Activated CD4-positive, alpha-beta T cell treated with anti-CD3 and anti-CD28 coated beads, Interleukin-2, amount 50 U/mL, for 16 hours (primary cell): ENCODE data around the gene SMG6.

Source experiments
- DNase-seq: peaks from one replicate; pipeline ENCODE4 v3.0.0-alpha.2; 2020

Gene SMG6

DNA sequence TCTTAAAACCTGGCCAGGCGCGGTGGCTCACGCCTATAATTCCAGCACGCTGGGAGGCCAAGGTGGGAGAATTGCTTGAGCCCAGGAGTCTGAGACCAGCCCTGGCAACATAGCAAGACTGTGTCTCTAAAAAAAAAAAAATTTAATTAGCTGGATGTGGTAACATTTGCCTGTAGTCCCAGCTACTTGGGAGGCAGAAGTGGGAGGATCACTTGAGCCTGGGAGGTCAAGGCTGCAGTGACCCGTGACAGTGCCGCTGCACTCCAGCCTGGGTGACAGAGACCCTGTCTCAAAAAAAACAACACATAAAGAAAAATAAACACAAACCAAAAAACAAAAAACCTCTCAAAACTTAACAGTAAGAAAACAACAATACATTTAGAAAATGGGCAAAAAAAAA is 106.3 kb downstream of the SMG6 start:
- DNase-seq = no peak

GRCh38 chr17:2195729-2196128 is 107.9 kb downstream of the SMG6 start:
- DNase-seq = peak; percentile 39

DNA sequence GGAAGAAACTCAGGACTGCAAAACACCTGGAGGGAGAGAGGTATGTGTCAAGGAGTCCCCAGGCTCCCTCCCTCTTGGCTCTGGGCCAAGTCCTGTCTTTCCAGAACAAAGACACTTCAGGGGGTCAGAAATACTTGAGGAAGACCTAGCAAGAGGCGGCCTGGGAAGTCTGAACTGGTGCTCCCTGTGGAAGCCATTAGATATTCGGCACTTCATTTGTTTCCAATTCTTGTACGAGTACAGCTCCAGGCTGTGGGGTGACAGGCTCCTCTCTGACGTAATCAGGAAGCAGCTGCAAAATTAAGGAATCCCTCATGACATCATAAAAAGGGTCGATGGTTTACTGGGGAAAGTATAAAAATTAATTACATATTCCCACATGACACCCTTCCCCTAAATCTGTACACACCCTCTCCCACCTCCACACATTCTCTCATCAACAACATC is 108.7 kb downstream of the SMG6 start:
- no peak for DNase-seq

DNA sequence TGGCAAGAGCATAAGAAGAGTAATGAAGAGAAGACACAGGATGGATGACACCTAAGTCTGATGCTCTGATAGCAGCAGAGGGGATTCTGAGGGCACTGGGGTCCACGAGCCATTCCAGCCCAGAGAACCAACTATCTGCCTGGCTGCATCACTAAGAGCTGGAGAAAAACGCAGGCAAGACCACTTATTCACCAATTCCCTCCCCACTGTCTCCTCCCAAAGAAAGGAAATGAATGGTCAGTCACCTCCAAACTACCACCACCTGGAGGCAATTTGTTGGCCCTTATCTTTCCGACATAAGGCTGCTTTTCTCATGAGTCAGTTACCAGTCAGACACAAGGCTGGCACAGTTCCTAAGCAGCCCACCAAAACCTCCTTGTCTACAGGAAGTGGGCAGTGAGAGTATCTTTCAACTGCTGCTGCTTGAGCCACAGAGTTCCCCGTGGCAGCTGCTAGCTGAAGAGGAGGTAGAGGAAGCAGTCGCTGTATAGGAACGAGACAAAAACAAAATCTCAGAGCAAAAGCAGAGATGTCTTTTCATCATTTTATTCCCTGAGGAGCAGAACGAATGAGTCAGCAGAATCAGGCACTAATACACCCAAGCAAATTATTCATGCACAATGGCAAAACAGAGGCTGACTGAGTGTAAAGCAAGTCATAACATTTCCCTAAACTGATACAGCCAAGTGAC is 111.1 kb downstream of the SMG6 start:
- DNase-seq = peak; percentile 50

DNA sequence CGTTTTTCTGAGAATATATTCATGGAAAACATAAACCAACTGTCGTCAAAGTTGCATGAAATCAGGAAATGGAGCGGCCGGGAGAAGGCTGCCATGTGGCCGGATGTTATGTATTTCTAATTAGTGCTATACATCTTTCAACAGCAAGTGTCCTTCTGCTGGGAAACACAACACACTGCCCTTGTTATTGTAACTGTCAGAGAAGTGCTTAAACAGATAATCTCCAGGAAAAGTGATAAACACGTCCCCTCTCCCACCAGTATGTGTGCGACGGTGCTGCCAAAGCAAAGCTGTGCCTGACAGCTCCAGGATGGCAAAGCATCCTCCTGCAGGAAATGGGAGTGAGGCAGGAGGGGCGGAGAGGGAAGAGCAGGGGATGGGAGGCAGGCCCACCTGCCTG is 111.8 kb downstream of the SMG6 start:
- DNase-seq = no peak

GRCh38 chr17:2191227-2191626 is 112.4 kb downstream of the SMG6 start:
- DNase-seq = no peak

- DNase-seq = no peak
These were observed 113.6 kb downstream of the SMG6 start for GRCh38 chr17:2190014-2190413.

DNA sequence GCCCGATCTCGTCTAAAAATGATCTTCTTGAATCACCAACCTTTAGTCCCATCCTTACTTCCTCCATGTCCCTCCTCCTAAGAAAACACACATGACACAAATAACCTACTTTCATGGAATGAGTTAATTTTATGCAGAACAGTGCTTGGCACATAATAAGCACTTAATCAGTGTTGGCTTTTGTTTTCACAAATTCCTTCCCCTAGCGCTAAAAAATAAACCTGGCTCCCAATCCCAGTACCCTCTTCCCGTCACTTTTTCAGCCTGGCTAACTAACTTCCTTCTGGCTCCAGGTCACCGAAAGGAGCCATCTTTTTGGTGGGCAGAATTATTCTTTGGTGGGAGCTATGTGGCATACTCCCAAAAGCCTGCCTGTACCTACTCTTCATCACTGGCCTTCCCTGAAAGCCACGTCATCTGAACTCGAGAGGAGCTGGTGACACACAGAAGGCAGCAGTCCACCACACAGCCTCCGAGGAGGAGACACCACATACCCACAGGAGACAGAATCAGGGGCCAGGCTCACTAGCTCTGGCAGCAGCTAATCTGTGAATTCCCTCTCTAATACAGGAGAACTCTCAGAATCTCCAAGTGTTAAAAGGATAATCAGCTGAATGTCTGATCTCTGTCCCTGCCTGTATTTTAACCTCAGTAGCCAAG is 114.5 kb downstream of the SMG6 start:
- no peak for DNase-seq

DNA sequence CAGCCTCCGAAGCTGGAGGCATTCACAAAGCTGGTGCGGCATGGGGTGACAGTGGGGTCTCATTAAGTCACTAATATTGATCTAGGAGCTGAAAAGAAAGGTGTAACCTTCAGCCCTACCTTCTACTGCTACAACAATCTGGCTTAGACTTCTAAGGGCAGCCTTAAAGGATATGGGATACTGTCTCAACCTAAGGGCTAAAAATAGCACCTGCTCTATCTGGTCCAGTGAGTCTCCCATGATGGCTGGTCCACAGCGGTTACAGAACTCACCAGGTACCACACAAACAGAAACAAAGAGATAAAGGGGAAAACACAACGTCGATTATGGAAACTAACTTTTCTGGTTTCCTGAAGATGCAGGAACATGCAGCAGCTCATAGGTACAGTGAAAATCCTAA is 115.8 kb downstream of the SMG6 start:
- no peak for DNase-seq

DNA sequence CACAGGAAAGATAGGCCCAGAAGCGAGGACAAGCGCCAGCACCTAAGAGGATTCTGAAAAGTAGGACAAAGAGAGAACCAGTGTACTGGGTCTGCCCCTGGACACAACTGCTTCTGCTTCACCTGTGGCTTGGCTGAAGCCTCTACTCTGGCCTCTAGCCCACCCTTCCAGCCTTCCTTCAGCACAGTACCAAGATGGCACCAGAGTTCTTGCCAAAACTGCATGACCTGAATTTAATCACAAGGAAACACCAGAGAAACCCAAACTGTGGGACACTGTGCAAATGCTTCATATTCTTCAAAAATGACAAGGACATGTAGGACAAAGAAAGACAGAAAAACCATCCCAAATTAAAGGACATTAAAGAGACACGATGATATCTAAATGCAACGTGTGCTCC is 116.6 kb downstream of the SMG6 start:
- DNase-seq = no peak

DNA sequence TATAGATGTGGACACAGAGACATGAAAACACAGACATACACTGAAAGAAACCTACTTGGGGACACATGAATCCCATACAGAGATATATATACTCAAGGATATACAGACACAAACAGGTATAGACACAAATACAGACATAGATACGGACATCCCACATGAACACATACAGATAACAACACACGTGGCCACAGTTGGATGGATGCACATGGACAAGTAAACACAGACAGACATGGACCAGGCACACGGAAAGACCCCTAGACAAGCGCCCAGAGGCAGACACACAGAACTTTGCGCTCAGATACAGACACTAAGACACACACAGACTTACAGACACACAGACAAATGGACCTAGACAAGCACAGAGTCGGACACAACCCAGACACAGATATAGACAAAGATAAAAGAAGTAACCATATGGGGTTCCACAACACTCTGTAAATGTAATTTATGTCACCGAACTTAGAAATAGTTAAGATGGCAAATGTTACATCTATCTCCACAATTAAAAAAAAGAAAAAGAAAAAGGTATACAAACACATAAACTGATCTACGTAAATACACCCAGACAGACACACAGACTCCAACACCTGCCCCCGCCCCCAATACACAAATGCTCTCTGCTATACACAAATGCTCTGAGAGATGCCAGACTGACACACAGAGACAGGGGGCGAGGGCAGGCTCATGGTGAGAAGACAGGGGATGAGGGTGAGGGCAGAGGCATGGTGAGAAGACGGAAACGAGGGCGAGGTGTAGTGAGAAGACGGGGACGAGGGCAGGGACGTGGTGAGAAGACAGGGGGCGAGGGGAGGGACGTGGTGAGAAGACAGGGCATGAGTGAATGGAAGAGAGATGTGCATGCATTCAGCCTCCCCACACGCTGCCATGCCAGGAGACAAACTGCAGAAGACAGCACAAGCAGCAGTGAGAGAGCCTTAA is 118.3 kb downstream of the SMG6 start:
- DNase-seq = no peak

- DNase-seq = no peak
These were observed 120.2 kb downstream of the SMG6 start for GRCh38 chr17:2183346-2183745.

GRCh38 chr17:2181897-2182448 is 121.6 kb downstream of the SMG6 start:
- no peak for DNase-seq

DNA sequence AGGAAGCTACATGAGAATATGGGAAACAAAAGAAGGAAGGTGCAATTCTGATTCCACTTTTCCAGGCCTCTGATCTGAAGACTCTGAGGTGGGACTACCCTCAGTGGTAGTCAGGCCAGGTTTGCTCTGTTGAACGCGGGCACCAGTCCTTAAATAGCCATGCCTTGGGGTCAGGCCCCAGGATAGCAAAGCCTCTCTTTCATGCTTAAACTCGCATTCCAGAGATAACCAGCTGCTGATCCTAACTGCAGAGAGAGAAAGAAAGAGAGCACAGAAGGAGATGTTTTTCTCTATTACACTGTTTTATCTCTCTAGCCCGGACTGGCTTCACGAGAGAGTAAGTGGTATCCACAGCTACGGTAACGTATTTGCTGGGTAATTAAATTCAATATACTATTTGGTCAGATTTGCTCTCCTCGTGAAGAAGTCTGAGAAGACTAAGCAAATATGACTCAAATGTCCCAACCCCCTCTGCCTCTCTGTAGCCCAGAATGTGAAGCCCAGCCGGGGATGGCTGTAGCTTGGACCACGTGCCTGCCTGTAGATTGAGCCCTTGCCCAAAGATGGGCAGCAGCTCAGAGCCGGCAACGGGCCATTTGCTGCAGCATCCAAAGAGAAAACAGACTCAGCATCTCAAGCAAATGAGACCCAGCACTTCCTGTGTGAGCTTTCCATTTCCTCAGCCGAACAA is 122.2 kb downstream of the SMG6 start:
- no peak for DNase-seq

DNA sequence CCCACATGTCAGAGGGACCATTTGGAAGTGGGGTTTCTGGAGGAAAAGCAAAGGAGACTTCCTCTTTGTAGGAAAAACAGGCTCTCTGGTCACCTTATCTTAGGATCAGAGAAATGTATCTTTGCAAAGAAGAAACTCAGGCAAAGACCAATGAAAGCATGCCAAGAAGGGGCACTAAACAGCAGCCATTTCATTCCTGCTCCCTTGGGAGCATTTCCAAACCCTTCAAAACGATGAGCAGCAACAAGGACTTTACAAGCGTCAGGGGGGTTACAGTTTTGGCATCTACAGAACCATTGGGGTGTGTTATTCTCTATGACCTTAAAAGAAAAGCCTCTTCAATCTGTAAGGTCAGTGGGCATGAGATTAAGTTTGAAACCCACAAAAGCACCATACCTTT is 122.8 kb downstream of the SMG6 start:
- DNase-seq = no peak

DNA sequence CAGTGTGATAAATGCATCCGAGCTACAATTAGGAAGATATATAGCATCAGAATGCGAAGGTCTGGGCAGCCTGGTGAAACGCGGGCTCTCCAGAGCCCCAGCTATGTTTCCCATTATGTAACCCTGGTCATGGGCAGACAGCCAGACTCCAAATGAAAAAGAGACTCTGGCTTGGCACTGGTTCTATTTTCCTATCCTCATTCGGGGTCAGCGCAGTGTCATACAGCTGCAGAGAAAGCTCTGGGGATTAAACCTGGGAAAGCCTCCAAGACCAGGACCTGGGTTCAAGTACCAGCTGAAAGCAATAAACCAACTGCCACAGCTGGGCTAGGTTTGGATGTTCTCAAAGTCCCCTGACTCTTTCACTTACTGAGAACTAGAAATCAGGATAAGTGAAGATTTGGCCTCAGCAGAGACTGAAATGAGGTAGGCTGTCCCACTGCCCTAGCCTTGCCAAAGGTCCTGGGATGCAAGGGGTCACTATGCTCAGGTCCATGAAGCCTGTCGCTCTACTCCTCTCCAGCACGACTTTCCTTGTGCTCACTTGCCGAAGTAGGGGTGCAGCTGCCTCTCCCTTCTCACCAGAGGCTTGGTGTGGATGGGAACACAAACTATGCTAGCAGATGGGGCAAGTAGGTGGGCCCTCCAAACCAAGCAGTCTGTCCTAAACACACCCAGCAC is 123.8 kb downstream of the SMG6 start:
- no peak for DNase-seq

DNA sequence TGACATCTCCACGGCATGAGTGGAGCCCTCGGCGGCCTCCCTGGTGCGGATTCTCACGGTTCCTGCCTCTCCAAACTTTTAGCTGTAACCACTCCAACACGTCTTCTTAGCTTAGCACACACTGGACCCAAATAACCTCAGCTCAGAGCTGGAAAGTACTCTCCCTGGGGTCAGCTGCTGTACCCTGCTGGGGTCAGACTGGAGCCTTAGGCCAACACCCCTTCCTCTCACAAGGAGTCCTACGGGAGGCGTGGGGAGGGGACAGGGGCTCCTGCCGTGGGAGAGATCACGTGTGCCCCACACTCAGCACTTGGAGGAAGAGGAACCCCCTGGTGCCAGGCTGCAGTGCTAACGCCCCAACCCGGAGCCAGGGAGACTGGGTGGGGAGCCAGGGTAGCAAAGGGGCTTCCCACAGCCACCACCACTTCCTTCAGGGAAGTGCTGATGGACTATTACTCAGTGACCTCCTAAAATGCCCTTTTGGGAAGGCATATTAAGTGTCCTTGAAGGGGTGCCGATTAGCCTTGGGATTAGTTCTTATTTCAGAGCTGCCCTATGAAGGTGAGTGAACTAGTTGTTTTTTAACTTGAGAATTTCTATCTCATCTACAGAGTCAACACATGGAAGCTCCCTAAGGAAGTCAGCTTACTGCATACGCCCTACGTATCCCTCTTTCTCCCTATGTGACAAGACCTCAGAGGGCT is 124.6 kb downstream of the SMG6 start:
- DNase-seq = no peak

DNA sequence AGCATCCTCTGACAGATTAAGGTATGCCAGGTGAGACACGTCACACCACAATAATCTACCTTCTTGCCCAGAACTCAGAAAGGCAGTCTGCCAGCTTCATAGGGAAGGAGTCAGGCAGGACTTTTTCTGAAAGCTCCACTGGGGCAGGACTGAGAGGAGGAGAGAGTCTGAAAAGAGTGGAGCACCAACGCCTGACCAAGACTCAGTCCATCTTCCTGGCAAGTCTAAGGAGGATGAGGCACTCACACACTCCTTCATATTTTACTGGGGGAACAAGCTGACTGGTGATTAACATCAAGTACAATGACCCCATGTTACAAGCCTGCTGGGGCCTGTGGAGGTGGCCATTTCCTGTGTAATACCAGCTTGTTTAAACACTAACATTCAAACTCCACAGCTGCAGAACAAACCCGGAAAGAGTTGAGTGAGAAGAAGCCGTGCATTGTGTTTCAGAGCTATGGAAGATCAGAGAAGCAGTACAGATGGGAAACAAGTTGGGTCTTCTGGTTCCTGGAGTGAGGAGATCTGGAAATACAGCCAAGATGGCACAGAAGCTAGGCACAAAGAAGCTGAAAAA is 126.3 kb downstream of the SMG6 start:
- no peak for DNase-seq

DNA sequence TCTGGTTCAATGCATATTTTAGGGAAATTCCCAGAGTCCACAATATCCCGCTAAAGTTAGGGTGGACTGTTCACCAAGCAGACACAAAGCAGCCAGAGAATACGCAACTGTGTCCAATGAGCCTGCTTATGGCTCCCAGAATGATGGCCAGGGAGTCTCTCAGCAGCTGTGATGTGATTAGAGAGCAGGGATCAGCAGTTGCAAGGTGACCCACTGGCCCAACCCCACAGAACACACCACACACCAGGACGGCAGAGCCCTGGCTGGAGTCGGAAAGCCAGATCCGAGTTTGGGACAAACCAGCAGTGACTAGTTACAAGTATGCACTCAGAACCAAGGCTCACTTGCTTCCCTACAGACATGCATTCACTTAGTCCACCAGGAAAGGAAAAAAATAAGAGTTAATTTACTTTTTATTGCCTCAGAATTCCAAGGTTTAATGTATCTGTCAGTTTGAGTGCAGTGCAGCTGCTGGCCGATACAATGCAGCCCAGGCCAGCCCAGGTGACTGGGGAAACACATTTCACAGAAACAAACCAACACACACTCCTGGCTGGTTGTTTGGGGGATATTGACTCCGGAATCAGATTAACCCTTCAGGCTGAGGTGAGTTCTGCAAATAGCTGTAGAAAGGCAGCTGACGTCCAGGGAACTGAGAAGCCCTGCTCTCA is 127.0 kb downstream of the SMG6 start:
- no peak for DNase-seq

GRCh38 chr17:2175294-2175628 is 128.3 kb downstream of the SMG6 start:
- no peak for DNase-seq
